GM19395 (cell line): Measurements from ENCODE around the gene PHF2.

Experiments used
- ATAC-seq: cut with Tn5 transposase; IDR thresholded peaks from one replicate; pipeline ENCODE4 v1.9.1; 2021; ENCODE audit warnings: mild to moderate bottlenecking, moderate library complexity; ENCODE audit not compliant: unreplicated experiment

The PHF2 gene

DNA sequence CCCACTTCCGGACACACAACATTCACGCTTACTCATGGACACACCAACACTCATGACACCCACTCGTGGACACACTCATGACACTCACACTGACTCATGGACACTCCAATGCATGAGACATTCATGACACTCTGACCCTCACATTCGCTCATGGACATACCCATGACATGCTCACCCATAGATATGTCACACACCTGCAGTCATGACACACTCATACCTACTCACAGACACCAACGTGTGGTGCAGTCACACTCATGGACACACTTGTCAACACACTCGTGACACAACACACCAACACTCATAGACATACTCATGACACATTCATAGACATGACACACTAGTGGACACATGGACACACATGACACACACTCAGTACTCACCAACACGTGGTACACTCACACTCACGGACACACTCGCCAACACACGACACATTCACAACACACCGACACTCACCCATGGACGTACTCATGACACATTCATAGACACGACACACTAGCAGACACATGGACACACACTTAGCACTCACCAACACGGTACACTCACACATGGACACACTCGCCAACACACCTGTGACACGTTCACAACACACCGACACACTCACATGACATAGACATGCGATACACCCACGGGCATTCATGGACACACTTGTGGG is 73.4 kb downstream of the PHF2 start:
- no peak for ATAC-seq

DNA sequence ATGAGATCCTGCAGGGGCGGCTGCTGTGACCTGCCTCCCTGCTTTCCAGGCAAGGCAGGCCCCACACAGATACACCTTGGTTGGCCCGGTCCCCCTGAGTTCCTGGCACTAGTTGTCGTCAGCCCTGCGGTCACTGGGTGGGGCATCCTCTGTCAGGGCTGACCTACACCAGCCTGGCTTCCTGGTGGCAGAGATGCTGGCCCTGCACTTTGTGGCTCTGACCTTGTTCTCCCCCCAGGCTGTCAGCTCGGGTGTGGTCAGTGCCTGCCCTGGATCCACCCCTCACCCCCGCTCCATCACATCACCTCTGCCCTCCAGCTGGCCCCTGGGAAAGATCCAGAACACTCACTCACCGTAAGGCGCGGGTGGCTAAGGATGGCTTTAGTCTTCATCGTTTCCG is 74.1 kb downstream of the PHF2 start:
- ATAC-seq, result no peak

DNA sequence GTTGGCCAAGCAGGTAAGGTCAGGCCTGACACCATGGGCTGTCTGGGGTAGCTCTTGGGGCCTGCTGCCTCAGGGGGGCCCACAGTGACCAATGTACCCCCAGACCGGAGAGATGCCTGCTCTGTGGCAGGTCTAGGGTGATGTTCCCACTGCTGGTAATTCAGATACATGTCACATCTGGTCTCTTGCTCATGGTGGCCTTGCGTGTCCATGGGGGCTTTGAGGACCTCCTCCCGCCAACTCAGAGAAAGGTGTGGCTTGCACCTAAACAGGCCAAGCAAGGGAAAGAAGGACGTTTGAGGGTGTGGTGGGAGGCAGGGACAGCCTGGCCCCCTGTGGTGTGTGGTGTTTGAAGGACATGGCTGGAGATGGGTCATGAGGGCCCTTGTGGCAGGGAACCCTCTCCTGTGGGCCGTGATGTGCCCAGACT is 75.2 kb downstream of the PHF2 start:
- ATAC-seq, result no peak

DNA sequence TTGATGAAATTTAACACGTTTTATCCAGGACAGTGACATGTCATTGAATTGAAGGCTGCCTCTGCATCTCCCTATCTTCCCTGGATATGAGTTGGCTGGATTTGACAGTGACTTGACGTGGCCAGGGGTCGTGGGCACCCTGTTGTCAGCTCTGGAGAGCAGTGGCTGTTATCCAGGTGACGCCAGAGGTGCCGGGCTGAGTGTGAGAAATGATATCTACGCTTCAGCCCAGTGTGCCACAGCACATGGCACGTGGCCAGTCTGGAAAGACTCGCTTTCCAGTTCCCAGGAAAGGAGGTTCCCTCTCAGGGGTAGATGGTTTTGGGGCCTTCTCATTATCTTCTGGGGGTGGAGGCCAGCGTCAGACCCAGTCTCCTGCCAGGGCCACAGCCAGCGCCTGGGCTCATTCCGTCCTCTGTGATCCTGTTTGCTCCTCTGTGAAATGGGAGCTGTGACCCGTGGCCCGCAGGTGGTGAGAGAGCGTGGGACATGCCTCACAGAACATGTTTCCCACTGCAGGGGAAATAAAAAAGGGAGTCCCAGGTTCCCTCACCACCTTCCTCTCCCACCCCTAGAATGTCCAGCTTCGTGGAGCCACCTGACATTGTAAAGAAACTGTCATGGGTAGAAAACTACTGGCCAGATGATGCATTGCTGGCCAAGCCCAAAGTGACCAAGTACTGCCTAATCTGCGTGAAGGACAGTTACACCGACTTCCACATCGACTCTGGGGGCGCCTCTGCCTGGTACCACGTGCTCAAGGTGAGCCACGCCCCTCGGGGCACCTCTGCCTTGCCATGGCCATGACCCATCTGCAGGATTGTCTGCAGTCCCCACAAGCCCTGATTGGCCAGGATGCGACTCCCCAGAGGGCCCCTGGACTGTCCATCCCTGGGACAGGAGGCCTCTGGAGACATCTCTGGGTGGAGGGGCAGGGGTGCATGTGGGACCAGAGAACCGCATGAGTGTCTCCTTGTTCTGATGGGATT is 76.5 kb downstream of the PHF2 start:
- no peak for ATAC-seq

DNA sequence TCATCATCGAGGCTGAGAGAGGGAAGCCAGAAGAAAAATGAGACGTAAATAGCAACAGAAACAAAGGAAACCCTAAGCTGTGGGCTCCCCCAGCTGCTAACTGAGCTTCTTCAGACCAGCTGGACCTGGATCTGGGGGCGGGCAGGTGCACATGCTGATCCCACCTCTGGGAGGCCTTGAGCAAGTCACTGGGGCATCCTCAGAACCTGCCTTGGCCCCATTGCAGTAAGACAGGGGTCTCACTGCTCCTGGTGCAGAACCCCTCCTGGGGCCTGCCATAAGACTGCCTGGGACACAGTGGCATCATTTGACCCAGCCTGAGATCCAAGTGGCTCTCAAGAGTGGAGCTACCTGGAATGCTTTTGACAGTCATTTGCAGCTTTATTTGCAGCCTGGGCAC is 77.4 kb downstream of the PHF2 start:
- no peak for ATAC-seq

DNA sequence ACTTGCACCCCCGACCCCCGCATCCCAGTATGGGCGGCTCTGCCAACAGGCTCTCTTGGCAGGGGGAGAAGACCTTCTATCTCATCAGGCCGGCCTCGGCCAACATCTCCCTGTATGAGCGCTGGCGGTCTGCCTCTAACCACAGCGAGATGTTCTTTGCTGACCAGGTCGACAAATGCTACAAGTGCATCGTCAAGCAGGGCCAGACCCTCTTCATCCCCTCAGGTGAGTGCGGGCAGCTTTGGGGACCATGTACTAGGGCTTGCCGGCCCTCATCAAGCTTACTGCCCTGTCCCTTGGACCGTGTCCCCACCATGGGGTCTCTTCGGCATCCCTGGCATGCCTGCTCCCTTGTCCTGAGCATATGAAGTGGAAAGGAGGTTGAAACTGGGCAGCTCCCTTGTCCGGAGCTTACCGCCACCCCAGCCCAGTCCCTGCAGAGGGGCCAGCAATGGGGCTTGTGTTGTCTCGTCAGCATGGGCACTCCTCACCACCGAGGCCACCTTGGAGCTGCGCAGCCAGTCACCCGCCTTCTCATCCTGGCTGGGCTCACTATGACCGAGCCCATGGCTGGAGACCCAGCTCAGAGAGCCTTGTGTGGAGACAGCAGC is 78.1 kb downstream of the PHF2 start:
- ATAC-seq, result no peak

DNA sequence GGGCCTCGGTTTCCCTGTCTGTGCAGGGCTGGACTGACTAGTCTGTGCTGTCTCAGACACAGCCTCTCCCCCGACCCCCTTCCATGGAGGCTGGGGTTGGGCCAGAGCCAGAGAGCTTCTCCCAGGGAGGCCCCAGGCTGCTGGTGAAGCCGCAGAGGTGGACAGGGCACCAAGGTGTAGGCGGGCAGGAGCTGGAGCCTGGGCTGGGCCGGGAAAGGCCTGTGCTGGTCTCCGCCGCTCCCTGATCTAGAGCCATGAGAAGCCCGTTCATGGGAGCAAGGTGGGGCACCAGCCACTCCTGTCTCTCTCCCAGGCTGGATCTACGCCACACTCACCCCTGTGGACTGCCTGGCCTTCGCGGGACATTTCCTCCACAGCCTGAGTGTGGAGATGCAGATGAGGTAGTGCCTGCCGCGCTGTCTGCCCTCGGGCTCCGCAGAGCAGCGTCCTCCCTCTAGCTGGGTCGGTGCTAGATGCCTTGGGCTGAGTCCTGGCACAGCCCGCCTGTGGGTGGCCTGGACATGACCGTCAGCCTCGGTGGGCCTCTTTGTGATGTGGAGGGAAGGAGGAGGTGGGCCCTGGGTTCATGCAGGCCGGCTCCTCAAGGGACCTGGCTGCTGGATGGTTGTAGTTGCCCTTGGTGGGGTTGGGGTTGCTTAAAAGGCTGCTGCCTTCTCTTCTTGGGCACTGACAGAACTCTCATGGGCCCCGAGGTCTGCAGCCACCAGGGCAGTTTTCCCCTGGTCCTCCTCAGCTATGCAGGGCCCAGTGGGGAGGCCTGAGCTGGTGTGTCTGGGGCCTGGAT is 79.4 kb downstream of the PHF2 start:
- ATAC-seq, result no peak

DNA sequence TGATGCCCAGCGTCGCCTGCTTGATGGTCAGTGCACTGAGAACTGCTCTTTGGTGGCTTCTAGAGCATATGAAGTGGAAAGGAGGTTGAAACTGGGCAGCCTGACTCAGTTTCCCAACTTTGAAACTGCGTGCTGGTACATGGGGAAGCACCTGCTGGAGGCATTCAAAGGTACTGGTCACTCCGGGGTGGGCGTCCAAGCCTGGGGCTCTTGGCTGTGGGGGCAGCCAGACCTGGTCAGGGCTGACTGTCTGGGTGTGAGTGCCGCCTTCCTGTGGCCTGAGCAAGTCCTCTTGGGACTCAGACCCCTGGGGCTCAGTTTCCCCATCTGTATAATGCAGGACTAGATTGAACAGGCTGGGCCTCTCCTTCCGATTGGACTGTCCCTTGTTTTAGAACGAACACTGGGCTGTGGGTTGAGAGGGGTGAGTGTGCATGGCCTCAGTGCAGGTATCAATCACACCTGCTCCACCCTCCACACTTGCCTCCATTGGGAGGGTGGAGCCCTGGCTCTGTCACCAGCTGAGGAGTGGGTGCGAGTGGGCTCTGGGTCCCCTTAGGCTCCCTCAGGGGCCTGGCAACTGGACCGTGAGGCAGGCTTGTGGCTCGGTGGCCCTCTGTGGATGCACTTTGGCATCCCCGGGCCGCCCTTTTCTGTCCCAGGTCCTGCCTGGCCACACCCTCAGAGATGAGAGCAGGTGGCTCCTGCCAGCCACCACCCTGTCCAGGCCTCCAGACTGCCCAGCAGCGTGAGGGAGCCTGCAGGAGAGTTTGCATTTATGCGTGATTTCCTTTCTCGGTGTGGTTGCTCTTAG is 80.2 kb downstream of the PHF2 start:
- no peak for ATAC-seq

DNA sequence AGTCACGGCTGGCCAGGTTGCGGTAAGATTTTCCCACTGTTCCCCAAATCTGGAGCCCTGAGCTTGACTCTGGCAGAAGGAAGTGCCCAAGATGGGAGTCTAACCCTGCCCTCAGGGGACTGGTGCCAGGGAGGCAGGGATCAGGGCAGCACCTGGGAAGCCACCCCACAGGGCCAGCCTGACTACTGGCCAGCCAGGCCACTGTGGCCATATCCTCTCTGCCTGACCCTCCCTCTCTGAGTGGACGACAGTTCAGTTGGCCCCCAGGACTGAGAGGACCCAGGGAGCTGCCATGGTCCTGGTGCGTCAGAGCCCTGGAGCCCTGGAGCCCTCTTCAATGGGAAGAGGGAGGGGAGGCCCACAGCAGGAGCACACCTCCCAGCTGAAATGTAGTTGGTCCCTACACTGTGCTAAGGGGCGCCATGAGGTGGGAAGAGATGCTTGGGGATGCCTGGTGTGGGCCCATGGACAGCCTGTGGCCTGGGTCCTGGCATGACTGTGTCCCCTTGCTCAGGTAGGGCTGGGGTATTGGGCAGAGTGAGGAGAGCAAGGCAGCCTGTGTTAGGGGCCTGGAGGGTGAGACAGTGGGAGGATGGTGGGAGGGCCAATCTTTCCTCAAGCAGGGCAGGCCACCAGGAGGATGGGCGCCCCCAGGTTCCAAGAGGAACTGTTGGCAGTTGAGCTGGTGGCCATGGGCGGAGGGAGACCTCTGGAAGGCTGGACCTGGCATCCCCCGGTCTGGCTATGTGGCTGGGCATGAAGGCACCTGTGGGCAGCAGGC is 81.1 kb downstream of the PHF2 start:
- ATAC-seq, result no peak

DNA sequence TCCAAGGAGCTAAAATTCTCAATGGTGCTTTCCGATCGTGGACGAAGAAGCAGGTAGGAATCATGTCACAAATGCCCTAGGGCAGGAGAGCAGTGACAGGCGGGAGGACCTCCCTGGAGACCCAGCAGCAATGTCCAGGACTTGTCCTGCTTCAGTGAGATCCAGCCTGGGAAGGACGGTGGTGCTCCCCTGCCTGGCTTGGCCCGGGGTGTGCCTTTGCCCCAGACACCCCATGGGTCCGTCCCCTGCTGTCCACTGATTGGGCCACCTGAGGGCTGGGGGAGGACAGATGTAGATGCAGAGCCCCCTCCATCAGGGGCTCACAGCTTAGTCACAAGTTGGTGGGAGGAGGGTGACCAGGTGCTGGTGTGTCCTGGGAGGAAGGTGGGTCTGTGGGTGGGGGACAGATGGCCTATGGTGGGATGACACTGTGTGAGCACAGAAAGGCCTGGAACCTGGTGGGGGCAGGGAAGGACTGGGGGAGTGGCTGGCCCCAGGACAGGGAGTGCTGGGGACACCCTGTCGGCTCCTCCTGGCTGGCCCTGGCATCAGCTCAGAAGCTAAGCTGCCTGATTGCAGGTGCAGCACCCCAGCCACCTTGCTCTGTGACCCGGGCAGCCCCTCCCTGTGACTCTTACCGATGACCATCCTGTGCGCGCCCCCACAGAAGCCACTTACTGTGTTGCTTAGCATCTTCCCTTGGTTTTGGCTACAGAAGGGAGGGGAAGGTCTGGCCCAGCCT is 82.0 kb downstream of the PHF2 start:
- no peak for ATAC-seq

DNA sequence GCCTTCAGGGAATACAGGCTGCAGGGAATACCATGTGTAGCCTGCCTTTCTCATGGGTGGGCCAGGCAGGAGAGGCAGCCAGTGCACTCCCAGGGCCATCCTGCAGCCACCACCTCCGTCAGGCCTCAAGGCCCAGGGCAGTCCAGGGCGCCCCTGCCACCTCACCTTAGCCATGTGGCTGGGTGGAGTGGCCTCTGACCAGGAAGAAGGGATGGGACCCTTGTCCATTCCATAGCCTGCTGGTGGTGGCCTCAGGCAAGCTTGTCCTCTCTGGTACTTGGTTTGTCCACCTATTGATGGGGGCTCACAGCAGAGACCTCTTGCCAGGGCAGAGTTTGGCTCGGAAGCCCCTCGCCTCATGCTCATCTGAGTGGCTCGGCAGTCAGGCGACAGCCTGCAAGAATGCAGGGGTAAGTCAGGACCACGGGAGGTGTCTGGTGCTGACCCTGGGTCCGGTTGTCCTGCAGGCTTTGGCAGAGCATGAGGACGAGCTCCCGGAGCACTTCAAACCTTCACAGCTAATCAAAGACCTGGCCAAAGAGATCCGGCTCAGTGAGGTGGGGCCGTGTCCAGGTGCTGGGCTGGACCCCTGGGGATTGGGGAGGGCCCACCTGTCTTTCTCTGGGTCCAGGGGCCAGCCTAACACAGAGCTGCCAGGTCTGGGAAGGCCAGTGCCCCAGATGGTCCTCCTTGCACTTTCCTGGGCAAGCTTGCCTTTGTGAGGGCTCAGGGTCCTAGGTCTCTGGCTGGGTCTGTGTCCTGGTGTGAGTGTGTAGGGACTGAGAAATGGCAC is 82.9 kb downstream of the PHF2 start:
- no peak for ATAC-seq

DNA sequence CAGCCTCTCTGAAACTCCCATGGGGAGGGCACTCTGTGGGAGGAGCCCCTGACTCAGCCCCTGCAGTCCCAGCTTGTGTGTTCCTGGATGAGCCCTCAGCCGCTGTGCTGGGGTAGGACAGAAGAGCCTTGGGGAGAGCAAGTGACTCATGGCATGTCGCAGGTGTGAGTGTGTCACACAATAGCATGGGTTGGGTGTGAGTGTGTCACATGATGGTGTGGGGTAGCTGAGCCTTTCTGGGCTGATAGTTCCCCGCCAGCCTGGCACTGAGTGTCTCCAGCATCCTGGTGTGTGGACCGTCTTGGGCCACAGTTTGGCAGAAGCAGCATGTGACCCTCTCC is 83.4 kb downstream of the PHF2 start:
- ATAC-seq, result no peak

DNA sequence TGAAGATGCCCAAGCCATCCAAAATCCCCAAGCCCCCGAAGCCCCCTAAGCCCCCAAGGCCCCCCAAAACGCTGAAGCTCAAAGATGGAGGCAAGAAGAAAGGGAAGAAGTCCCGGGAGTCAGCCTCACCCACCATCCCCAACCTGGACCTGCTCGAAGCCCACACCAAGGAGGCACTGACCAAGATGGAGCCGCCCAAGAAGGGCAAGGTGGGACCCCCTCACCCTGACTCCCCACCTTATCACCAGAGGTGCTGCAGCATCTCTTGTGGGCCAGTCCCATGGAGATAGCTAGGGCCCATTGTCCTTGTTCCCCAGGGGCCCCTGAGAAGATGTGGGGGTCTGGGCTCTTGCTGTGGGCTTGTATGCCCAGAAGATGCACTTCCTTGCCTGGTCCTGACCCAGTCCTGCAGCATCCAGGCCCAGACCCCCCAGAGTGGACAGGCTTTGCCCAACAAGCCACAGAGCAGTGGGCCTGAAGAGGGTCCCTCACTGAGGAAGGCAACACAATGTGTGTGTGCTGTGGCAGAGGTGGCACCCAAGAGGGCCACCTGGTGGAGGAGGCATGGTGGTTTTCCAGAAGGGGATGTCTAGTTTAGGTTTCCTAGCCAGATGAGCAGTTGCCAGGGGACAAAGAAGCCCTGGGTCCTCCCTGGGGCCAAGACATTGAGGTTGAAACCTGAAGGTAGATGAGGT is 84.1 kb downstream of the PHF2 start:
- ATAC-seq, result no peak

DNA sequence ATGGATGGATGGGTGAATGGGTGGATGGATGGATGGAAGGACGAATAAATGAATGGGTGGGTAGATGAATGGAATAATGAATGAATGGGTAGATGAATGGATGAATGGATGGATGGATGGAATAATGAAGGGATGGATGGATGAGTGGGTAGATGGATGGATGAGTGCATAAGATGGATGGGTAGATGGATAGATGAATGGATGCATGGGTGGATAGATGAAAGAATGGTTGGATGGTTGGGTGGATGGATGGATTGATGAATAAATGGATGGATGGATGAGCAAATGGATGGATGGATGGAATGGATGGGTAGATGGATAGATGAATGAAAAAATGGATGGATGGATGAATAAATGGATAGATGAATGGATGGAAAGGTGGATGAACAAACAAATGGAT is 85.2 kb downstream of the PHF2 start:
- ATAC-seq, result no peak

DNA sequence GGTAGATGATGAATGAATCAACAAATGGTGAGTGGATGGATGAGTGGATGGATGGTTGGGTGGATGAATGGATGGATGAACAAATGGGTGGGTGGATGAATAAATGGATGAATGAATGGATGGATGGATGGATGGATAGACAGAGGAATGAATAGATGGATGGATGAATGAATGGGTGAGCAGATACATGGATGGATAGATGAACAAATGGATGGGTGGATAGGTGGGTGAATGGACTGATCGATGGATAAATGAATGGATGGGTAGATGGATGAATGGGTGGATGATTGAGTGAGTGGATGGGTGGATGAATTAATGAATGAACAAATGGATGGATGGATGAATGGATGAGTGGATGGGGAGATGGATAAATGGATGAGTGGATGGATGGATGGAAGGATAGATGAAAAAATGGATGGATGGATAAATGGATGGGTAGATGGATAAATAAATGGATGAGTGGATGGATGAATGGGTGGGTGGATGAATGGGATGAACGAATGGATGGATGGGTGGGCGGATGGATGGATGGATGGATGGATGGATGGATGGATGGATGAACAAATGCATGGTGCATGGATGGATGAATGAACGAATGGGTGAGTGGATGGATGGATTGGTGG is 85.7 kb downstream of the PHF2 start:
- ATAC-seq, result no peak

DNA sequence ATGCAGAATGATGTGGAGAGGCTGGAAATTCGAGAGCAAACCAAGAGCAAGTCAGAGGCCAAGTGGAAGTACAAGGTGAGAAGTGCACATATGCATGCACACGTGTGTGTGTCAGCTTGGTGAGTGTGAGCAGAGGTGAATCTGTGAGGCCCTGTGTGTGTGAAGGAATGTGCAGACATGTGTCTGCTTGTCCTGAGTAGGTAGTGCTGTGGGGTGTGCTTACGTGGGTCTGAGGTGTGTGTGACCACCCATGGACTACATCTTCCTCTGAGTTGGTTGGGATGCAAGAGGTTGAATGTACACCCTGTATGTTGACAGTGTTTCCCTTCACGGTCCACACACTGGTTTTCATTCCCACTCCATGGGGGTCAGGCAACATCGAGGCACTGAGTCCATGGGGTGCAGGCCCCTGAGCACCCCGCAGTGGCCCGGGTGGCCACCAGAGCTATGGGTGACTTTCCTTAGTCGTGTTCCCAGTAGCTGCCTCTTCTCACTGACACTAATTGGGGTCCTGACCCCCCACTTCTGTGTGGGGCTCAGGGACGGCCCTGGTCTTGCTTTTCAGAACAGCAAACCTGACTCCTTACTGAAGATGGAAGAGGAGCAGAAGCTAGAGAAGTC is 86.7 kb downstream of the PHF2 start:
- ATAC-seq, result no peak
